ENCODE data around the gene BLOC1S1.

Gene BLOC1S1

DNA sequence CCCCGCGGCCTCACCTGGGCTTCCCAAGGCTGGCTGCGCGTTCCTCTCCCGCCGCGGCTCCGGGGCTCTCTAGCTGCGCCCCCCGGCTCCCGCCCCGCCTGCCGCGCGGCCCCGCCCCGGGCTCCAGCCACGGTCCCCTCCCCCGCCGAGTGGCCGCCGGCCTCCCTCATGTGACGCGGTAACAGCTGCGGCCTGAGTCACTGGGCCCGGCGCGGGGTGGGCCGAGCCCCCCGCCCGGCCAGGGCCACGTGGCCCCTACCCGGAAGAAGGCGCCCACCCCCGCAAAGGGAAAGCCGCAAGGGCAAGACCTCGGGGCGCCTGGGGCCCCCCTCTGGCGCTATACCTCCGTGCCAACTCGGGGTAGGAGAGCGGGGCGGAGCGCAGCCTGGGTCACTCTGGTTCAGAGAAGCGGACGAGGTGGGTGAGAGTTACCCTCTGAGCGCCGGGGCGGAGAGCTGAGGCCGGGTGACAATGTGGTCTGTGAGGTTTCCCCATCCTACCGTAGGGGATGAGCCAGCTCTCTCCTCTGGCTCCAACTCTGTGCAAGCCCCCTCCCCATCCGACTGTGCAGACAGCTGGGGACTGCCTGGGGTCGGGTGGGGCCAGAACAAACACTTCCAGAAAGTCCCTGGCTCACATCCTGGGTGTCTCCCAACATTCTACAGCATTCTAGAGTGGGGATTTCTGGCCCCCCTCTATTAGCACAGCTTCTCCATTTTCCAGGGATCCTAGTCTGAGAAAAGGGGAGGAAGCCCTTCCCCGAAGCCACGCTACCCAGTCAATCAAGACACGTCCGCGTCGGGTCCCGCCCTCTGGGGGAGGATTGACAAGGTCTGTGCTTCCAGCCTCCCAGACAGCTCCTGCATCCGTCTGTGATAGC is 13.3 kb downstream of the BLOC1S1 start, which contains the start of gene CD63:
Gene CD63 (minus strand): TSS at position 71 of the 880 bp plus-strand sequence. CDS start 668 bp downstream, outside the sequence.
- DNase-seq, result peak; percentile 71

GRCh38 chr12:55729819-55730818 is 14.3 kb downstream of the BLOC1S1 start:
- DNase-seq, result peak; percentile 43

DNA sequence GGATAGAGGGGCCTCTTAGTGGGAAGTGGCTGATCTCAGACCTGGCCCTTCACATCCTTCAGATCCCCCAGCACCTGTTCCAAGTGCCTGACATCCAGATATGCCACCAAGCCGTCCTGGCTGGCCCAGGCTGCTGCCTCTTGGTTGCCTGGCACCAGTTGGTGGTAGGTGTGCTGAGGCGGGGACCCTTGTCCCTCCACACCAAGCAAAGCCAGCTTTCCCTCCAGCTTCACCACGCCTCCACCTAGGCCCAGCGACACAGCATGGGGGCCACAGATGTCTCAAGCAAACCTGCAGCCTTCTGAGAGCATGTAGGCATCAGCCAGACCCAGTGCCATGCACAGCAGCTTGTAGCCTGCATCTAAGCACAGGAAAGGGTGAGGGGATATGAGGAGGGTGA is 16.4 kb downstream of the BLOC1S1 start:
- no peak for DNase-seq

DNA sequence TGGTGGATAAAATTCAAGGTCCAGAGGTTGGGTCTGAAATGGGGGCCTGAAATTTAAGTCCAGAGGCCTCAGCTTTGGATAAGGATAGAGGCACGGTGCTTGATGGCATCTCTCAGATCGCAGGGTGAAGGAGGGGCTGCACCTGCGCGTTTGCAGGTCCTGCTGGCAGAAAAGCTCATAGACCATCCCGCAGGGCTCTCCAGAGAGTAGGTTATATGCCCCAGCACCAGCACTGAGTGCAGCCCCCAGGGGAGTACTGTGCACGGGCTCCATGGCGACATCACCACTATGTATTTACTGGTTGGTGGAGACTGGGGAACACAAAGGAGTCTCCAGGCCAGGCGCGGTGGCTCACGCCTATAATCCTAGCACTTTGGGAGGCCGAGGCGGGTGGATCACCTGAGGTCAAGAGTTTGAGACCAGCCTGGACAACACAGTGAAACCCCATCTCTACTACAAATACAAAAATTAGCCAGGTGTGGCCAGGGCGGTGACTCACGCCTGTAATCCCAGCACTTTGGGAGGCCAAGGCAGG is 17.2 kb downstream of the BLOC1S1 start:
- DNase-seq, result no peak

DNA sequence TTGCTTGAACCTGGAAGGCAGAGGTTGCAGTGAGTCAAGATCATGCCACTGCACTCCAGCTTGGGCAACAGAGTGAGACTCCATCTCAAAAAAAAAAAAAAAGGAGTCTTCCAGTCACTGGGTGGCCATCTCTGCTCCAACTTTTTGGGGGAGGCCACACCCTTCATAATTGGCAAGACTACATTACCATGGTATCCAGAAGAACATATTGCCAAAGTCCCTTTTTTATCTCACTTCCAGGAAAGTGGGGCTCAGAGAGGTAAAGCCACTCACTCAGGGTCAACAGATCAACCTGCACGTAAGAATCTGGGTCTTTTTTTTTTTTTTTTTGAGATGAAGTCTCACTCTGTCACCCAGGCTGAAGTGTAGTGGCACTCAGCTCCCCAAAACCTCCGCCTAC is 18.0 kb downstream of the BLOC1S1 start:
- no peak for DNase-seq

DNA sequence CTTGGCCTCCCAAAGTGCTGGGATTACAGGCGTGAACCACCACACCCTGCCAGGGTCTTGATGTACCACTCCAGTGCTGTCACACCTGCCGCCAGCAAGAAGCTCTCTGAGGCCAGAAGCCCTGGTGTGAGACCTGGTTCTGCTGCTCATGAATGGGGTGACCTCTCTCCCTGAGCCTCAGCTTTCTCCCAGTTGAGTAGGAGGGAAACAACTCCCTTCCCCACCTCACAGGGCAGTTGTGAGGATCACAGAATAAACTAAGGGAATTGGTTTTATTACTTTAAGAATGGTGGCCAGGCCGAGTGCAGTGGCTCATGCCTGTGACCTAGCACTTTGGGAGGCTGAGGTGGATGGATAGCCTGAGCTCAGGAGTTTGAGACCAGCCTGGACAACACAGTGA is 18.7 kb downstream of the BLOC1S1 start:
- DNase-seq, result no peak

- DNase-seq, result no peak
These were observed 20.2 kb downstream of the BLOC1S1 start for GRCh38 chr12:55736076-55736475.

DNA sequence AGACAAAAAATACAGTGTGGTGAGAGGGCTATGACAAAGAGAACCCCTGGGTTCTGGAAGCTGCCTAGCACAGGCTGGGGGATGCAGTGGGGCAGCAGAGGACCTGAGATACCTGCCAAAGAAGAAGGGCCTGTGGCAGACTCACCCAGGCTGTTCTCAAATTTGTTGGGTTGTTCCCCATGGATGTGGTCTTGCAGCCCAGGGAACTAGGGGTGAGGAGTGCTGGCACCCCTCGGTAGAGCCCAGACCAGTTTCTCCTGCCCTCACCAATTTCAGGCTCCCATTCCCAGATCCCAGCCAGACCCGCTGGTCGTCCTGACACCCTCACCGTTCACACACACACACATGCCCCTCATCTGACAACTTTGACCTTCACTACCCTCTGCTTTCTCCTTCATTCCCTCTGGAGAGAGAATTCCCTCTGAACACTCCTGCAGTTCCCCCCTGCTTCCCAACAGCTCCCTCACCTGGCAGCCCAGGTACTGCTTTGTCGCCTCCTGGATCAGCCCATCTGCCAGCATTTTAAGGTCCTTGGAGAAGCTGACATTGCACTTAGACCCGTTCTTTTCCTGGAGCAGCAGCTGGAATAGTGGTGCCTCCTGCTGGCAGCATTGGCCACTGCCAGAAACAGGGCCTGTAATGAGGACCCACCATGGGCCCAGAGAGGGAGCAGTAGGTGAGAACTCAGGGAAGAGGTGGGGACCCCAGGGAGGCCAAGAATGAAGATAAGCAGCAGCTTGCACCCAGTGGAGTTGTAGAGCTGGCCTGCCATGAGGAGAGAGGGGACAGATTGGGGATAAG is 21.1 kb downstream of the BLOC1S1 start:
- DNase-seq, result peak; percentile 70

DNA sequence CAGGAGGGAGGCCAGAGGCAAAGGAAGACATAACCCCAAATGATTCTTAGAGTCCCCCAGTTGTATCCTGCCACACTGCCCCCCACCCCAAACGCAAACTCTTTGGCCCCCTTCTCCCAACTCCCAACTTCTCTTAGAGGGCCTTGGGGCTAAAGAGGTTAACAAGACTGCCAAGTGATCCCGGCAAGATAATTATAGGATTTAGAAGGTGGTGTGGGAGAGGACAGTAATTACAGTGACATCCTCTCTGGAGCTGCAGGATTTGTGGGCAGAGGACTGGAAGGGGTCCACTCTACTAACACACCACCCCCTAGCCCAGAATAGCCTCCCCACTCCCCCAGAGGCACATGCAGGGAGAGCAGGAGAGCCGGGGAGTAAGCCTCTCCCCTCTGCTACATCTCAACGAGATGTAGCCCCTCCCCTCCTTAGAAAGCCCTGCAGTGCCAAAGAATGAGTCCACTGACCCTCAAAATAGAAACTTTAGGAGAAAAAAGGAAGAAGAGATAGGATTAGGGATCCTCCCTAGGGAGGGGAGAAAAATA is 21.8 kb downstream of the BLOC1S1 start:
- DNase-seq, result no peak

GRCh38 chr12:55738123-55739024 is 22.5 kb downstream of the BLOC1S1 start:
- DNase-seq, result peak; percentile 90

- DNase-seq, result no peak
These were observed 23.2 kb downstream of the BLOC1S1 start for GRCh38 chr12:55739025-55739378.

- DNase-seq, result no peak
These were observed 26.3 kb downstream of the BLOC1S1 start for GRCh38 chr12:55741931-55742680.

DNA sequence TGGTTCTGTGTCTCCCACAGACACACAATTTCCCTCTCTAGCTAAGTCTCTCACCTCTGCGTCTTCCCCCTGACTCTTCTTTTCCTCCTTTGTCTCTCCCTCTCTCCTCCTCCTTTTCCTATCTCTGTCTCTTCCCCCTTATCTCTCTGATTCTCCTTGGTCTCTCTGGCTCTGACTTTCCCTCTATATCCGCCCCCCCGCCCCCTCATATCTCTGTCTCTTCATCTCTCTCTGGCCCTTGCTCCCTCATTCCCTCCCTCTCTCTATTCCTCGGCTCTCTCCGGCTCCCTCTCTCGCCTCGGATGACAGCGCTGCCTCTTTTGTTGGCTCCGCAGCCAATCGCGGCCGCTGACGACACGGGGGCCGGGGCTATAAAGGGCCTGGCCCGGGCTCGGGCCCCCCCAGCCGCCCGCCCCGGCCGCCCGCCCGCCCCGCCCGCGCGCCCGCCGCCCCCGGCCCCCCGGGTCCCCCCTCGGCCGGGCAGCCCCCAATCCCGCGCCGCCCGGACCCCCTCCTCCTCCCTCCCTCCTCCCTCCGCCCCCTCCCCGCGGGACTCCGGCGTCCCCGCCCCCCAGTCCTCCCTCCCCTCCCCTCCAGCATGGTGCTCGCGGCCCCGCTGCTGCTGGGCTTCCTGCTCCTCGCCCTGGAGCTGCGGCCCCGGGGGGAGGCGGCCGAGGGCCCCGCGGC is 27.0 kb downstream of the BLOC1S1 start, which contains the start of gene GDF11:
Gene GDF11 (plus strand): TSS at position 404 of the 687 bp plus-strand sequence. CDS start 195 bp downstream, at position 599.
- peak; percentile 84 for DNase-seq

DNA sequence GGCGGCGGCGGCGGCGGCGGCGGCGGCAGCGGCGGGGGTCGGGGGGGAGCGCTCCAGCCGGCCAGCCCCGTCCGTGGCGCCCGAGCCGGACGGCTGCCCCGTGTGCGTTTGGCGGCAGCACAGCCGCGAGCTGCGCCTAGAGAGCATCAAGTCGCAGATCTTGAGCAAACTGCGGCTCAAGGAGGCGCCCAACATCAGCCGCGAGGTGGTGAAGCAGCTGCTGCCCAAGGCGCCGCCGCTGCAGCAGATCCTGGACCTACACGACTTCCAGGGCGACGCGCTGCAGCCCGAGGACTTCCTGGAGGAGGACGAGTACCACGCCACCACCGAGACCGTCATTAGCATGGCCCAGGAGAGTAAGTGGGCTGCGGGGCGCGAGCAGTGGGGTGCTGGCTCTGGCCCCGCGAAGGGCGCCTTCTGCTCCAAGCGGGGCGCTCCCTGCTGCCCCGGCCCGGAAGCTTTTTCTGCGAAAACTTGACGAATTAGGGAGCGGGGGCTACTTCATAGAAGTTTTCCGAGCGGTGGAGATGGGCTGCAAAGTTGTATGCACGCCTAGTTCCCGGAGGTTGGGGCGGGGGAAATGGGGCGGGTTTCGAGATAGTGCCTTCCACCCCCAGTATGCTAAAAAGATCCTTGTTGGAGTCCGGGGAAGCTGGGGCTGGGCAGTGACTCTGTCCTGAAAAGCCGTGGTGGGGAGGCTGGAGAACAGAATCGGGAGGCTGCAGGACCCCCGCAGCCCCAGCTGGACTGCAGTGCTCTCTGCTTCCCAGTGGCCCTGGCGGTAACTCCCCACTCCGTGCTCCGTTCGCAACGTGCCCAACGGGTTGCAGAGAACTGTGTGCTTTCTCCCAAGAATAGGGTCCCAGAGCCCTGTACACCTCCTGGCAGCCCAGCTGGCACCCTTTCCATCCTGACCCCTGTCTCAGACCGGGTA is 27.8 kb downstream of the BLOC1S1 start:
- peak; percentile 53 for DNase-seq

- no peak for DNase-seq
These were observed 28.6 kb downstream of the BLOC1S1 start for GRCh38 chr12:55744340-55745030.

GRCh38 chr12:55745361-55746173 is 29.7 kb downstream of the BLOC1S1 start:
- DNase-seq, result no peak

Data from CD4-positive, alpha-beta T cell treated with Interleukin-21 for 1 hour (primary cell).